ENCODE results near the gene FANCG.

Gene FANCG

DNA sequence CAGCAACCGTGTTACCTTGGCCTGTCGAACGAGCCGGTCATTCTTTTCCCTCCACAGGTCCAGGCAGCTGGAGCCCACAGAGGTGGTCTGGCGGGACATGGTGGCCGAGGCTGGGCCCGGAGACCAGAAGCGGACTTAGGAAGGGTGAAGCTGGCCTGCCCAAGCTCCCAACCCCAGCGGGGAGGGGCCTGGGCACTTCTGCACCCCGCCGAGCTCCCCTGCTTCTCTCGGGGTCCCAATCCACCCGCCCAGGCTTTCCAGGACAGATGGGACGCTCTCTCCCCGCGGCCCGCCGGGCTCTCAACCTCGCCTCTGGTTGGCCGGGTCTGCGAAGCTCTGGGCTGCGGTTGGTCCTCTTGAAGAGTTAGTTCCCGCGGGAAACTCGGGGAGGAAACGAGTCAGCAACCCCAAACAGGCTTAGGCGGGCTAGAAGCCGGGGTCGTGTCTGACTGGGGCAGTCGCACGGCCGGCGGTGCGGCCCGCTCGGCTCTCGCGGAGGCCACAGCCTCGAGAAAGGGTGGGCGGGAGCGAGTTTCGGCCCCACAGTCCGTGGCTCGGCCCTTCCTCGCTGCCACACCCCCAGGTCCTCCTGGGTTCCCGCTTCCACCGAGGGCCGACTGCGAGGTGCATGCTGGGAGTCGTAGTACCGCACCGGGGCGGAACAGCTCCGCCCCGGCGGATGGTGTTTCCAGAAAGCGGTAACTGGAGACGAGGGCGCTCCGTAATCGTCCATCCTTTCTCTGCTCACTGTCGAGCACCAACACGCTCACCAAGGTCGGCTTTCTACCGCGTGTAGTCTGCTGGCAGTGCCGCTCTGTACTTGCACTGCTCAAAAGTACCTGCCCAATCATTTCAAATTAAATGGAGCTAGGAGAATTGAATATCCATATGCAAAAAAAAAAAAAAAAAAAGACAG lies at the start of gene FANCG:
Gene FANCG (minus strand): TSS at position 517 of the 916 bp plus-strand sequence. CDS start 418 bp downstream, at position 99.
- Histone ChIP-seq H3K27me3 (ENCODE audit: control insufficient read depth, insufficient read depth, low read length) (no peaks in the 10 kb centered on the region), H3K4me1 (ENCODE audit: control insufficient read depth, insufficient read depth, low read length) (peaks cover 8% of the 10 kb centered on the region), H3K36me3 (ENCODE audit: control insufficient read depth, insufficient read depth, low read length) (peaks cover 21% of the 10 kb centered on the region), H3K9ac (ENCODE audit: low read depth, low read length) (peak within 1 kb of the TSS; percentile 88), H3K9me3 (ENCODE audit: control insufficient read depth, insufficient read depth, low read length) (no peaks in the 10 kb centered on the region), H3K4me3 (ENCODE audit: low read depth, low read length) (peak within 1 kb of the TSS; percentile 98)

DNA sequence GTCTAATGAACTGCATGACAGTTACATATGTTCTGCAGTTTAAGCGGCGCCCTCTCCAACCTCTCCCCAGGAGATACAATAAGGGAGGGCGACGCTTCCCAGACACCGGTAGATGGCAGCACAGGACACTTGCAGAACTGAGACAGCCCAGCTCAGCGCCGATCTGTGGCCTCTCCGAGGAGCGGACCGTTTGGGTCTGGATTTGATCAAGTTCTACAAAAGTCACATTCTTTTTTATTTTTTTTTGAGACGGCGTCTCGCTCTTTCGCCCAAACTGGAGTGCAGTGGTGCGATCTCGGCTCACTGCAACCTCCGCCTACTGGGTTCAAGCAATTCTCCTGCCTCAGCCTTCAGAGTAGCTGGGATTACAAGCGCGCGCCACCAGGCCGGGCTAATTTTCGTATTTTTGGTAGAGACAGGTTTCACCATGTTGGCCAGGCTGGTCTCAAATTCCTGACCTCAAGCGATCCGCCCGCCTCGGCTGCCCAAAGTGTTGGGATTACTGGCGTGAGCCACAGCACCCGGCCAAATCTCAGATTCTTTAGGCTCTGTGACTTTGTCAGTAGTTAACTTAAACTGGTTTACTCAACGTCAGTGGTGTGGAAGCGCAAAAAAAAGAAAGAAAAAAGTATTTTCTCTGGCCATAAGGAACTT lies 37.3 kb upstream of the FANCG start:
- no peaks in the 10 kb centered on the region for H3K36me3 ChIP-seq (ENCODE audit: control insufficient read depth, insufficient read depth, low read length)
- H3K4me1 ChIP-seq (ENCODE audit: control insufficient read depth, insufficient read depth, low read length): peaks cover 3% of the 10 kb centered on the region
- H3K9me3 ChIP-seq (ENCODE audit: control insufficient read depth, insufficient read depth, low read length): no peaks in the 10 kb centered on the region
- H3K4me3 ChIP-seq (ENCODE audit: low read depth, low read length): peak overlapping the region; percentile 83
- no peaks in the 10 kb centered on the region for H3K27me3 ChIP-seq (ENCODE audit: control insufficient read depth, insufficient read depth, low read length)
- peak overlapping the region; percentile 30 for H3K9ac ChIP-seq (ENCODE audit: low read depth, low read length)

DNA sequence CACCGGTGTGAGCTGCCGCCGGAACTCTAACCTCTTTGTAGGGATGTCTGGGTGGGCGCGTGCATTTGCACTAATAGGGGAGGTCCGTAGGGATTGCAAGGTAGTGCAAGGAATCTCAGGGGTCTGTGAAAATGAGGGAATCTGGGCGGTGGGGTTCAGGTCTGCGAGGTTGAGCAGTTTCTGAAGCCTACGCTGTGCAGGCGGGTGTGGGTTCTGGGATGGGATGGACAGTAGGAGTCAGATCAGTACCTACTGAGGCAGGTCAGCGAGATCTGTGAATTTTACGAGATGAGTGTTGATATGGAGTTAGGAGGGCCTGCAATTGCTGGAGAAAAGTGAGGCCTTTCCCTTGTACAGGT lies 36.8 kb upstream of the FANCG start:
- Histone ChIP-seq H3K27me3 (ENCODE audit: control insufficient read depth, insufficient read depth, low read length) (no peaks in the 10 kb centered on the region), H3K36me3 (ENCODE audit: control insufficient read depth, insufficient read depth, low read length) (no peaks in the 10 kb centered on the region), H3K4me3 (ENCODE audit: low read depth, low read length) (peak overlapping the region; percentile 83), H3K9ac (ENCODE audit: low read depth, low read length) (no peak overlapping the region), H3K4me1 (ENCODE audit: control insufficient read depth, insufficient read depth, low read length) (peaks cover 5% of the 10 kb centered on the region), H3K9me3 (ENCODE audit: control insufficient read depth, insufficient read depth, low read length) (no peaks in the 10 kb centered on the region)

DNA sequence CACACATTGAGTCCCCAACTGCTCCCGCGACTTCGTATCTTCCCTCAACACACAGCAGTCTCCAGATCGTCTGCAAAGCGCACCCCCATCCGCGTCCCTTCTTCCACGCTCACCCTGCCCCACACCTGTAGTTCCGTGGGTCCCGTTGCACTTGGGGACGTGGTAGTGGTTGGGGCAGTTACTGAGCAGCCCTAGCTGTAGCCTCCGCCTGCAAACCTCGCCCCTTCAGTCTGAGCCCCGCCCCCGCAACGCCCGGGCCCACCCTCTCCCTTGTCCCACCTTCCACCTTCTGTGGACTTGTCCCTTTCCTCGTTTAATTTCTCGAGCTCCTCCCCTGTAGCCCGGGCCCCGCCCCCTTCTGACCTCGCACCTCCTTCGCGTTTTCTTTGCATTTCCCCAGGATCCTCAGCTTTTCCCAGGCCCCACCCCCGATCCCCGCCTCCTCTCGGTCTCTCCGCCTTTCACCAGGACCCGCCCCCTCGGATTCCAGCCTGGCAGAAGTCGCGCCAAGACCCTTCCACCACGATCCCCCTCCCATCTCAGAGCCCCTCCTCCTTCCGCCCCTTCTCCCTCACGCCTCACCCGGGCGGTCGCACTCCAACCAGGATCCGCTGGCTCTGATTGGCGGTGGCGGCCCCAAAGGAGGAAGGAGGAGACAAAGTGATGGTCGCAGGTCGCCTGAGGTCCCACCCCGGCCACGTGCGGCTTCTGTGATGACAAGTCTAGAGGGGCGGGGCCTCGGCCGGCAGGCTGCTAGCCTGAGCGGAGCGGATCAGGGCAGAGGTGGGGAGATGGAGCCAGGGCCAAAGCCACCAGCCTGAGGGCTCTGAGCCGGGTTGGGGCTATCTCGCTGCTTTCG lies 36.2 kb upstream of the FANCG start, which contains the start of gene ATOSB:
Gene ATOSB (minus strand): TSS at position 183 of the 859 bp plus-strand sequence. CDS start 7,588 bp downstream, outside the sequence.
- H3K9me3 ChIP-seq (ENCODE audit: control insufficient read depth, insufficient read depth, low read length): no peaks in the 10 kb centered on the region
- H3K4me1 ChIP-seq (ENCODE audit: control insufficient read depth, insufficient read depth, low read length): peaks cover 6% of the 10 kb centered on the region
- H3K27me3 ChIP-seq (ENCODE audit: control insufficient read depth, insufficient read depth, low read length): no peaks in the 10 kb centered on the region
- H3K4me3 ChIP-seq (ENCODE audit: low read depth, low read length): peak within 1 kb of the TSS; percentile 96
- H3K36me3 ChIP-seq (ENCODE audit: control insufficient read depth, insufficient read depth, low read length): no peaks in the 10 kb centered on the region
- H3K9ac ChIP-seq (ENCODE audit: low read depth, low read length): no peak within 1 kb of the TSS

DNA sequence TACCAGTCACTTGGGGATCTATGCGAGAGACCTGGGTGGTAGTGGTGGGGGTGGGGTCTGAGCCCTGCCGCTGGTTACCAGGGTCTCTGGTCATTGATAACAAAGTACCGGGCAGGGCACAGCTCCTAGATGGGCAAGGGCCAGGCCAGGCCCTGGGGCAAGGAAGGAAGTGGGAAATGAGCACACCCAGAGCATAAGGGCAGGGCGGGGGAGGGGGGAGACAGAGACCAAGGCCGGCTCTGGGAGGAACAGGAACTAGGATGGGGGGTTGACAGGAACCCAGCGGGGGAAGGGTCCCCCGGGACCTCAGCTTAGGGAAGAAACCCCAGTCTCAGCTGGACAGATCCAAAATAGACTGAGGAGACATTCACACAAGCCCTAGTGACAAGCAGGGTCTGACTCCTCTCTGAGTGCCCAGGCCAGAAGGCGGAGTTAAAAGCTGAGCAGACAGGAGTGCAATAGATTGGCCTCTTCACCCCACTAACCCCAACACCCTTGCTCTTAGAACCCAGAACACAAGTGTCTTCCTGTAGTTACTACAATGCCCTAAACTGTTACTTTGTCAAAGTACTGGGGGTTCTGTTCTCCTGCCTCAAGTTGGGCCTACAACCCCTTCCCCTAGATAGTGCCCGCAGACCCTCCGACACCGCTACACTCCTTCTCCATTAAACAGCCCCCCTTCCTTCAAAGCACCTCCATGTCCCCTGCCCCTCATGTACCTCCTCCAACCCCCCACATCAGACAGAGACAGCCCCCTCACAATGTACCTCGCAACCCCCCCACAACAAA lies 35.3 kb upstream of the FANCG start:
- Histone ChIP-seq H3K27me3 (ENCODE audit: control insufficient read depth, insufficient read depth, low read length) (no peaks in the 10 kb centered on the region), H3K9ac (ENCODE audit: low read depth, low read length) (no peak overlapping the region), H3K9me3 (ENCODE audit: control insufficient read depth, insufficient read depth, low read length) (no peaks in the 10 kb centered on the region), H3K4me1 (ENCODE audit: control insufficient read depth, insufficient read depth, low read length) (peaks cover 9% of the 10 kb centered on the region), H3K4me3 (ENCODE audit: low read depth, low read length) (peak overlapping the region; percentile 96), H3K36me3 (ENCODE audit: control insufficient read depth, insufficient read depth, low read length) (no peaks in the 10 kb centered on the region)

DNA sequence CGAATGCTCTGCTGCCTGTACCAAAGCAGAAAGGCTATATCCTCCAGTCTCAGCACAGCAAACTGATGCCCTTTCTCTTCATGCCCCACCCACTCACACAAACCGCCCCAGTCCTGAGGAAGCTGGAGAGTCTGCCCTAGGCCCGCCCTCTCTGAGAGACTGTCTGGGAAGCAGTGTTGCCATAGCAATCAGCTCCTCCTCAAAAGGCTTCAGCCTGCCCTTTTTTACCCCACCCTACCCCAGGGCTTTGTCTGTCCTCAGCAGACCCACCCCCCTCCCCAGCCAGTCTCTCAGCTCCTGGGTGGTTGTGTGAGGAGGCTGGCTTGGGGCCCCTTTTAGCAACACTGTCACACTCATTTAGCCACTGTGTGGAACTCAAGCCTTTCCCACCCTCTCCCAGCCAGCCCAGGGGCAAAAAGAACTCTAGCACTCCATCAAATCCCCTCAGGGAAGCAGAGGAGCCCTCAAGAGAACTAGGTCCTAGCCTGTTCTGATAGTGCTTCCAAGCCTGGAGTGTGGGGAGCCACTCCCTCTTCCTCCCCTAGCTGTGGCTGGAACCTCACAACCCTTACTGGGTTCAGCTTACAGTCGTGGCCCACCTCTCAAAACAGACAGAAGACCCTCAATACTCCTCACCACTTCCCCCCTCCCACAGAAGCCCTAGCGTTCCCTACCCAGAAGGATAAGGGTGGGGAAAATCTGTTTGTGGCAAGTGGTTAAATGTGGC lies 34.5 kb upstream of the FANCG start:
- H3K9ac ChIP-seq (ENCODE audit: low read depth, low read length): no peak overlapping the region
- no peaks in the 10 kb centered on the region for H3K36me3 ChIP-seq (ENCODE audit: control insufficient read depth, insufficient read depth, low read length)
- H3K4me3 ChIP-seq (ENCODE audit: low read depth, low read length): peak overlapping the region; percentile 96
- peaks cover 9% of the 10 kb centered on the region for H3K4me1 ChIP-seq (ENCODE audit: control insufficient read depth, insufficient read depth, low read length)
- H3K9me3 ChIP-seq (ENCODE audit: control insufficient read depth, insufficient read depth, low read length): no peaks in the 10 kb centered on the region
- H3K27me3 ChIP-seq (ENCODE audit: control insufficient read depth, insufficient read depth, low read length): no peaks in the 10 kb centered on the region

DNA sequence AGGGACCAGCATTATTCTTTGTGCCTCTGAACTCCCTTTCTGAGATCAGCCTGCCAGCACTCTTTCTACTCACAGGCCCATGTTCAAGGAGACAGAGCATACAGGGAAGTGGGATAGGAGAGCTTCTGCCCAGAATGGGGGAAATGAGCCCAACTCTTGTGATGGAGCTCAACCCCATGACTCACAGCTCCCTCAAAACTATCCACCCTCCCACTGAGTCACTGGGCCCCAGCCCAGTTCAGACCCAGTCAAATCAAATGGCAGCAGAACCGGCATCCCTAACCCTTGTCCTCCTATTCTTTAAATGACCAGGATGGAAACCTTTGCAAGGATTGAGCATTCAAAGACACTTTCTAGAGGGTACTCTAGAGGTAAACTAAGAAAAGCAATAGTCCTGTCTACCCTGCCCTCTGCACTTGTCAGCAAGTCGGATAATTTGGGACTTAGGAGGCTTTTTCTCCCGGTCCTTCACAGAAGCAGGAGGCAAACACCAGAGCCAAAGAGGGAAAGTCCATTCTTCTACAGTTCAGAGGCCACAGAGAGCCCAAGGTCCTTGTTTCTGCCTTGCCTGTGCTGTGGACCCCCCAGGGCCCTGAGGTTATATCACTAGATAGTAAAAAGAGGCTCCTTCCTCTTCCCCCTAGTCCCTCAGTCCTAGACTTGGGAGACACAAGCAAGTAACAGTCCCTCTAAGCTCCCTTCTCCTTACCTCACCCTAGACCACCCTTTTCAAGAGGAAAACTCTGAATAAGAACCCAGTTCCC lies 32.7 kb upstream of the FANCG start:
- no peak overlapping the region for H3K4me3 ChIP-seq (ENCODE audit: low read depth, low read length)
- no peaks in the 10 kb centered on the region for H3K9me3 ChIP-seq (ENCODE audit: control insufficient read depth, insufficient read depth, low read length)
- H3K36me3 ChIP-seq (ENCODE audit: control insufficient read depth, insufficient read depth, low read length): peaks cover 5% of the 10 kb centered on the region
- peaks cover 9% of the 10 kb centered on the region for H3K4me1 ChIP-seq (ENCODE audit: control insufficient read depth, insufficient read depth, low read length)
- H3K27me3 ChIP-seq (ENCODE audit: control insufficient read depth, insufficient read depth, low read length): no peaks in the 10 kb centered on the region
- no peak overlapping the region for H3K9ac ChIP-seq (ENCODE audit: low read depth, low read length)

DNA sequence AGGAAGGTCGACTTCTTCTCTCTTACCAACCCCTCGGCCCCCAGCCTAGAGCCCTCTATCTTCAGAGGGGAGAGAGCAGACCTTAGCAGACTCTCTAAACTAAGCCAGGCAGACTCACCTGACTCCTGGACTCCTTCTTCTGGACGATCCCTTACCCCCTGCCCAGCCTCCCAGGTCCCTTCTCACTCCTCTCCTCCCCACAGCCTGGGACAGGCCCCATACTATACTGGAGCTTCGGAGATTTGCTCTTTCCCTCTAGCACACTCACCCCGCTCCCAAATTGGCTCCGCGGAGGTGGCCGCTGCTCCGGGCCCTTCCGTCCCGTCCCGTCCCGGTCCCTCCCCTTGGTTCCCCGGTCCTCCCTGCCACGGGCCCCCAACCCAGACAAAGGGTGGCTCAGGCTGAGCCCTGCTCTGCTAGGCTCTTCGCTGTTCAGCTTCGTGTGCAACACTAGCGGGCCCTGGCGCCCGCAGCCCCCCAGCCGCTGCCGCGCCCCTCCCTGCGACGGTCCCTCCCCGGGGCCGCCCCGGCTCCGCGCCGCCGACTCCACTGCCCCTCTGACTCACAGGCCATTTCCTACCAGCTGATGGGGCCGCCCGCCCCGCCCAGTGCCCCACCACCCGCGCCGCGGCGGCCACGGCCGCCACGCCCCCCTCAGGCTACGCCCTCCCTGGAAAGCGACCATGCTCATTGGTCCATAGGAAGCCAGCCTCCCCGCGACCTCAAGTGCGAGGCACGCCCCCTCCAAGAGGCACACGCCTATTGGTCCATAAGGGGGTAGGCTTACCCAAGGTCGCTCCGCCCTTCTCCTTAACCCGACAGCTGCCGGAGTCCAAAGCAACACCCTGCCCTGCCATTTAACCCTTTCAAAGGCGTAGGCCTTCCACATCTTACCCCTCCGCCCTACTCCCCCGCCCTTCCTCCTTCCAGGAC lies 31.5 kb upstream of the FANCG start:
- H3K9me3 ChIP-seq (ENCODE audit: control insufficient read depth, insufficient read depth, low read length): no peaks in the 10 kb centered on the region
- no peaks in the 10 kb centered on the region for H3K27me3 ChIP-seq (ENCODE audit: control insufficient read depth, insufficient read depth, low read length)
- H3K4me1 ChIP-seq (ENCODE audit: control insufficient read depth, insufficient read depth, low read length): peaks cover 9% of the 10 kb centered on the region
- peaks cover 9% of the 10 kb centered on the region for H3K36me3 ChIP-seq (ENCODE audit: control insufficient read depth, insufficient read depth, low read length)
- H3K9ac ChIP-seq (ENCODE audit: low read depth, low read length): no peak overlapping the region
- peak overlapping the region; percentile 65 for H3K4me3 ChIP-seq (ENCODE audit: low read depth, low read length)

DNA sequence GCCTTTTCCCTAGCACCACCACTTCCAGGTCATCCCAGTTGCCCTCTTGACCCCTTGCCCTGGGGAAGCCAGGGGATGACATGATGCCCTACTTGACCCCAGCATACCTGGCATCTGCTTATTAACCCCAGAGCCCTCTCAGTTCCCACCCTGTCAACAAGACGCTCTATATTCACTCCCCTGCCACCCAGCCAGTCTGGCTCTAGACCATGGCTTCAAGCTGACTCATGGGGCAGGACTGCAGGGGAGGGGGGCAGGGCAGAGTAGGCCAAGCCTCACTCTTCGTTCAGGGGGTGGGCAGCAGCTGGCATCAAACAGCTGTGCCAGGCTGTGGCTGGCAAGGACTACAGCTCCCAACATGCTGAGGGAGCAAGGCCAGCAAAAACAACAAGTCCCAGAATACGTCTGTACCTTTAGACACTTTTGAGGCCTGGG lies 30.6 kb upstream of the FANCG start:
- H3K9me3 ChIP-seq (ENCODE audit: control insufficient read depth, insufficient read depth, low read length): no peaks in the 10 kb centered on the region
- H3K4me1 ChIP-seq (ENCODE audit: control insufficient read depth, insufficient read depth, low read length): peaks cover 9% of the 10 kb centered on the region
- peaks cover 15% of the 10 kb centered on the region for H3K36me3 ChIP-seq (ENCODE audit: control insufficient read depth, insufficient read depth, low read length)
- H3K9ac ChIP-seq (ENCODE audit: low read depth, low read length): no peak overlapping the region
- H3K27me3 ChIP-seq (ENCODE audit: control insufficient read depth, insufficient read depth, low read length): no peaks in the 10 kb centered on the region
- H3K4me3 ChIP-seq (ENCODE audit: low read depth, low read length): peak overlapping the region; percentile 65

Measured in iPS-15b (cell line).